ENCODE data around the gene ICAM4. TPM values are rescaled to one million over a fixed set of nuclear protein-coding genes. Genes with fewer than 3 reads are reported as not detected.
A peak's percentile ranks its signal among the peaks of the same experiment; 100 is the strongest.

ICAM4 gene
- total and polyA plus RNA-seq, 2 of the 13 experiments (the other 11 are each of a cell fraction or from before 2014, with no cell fraction given) = 2.9 to 4.0 TPM

GRCh38 chr19:10335352-10335985, 48.7 kb downstream of the ICAM4 start (continued):
- TF ChIP-seq PBX3 (CRISPR knock-in tag; IDR thresholded peaks at IDR 0.05; ENCODE audit: borderline replicate concordance) (no peak), REXO4 (CRISPR knock-in tag; IDR thresholded peaks at IDR 0.05; ENCODE audit: borderline replicate concordance) (no peak), MTF1 (CRISPR knock-in tag; IDR thresholded peaks at IDR 0.05) (no peak), NFYC (CRISPR knock-in tag; IDR thresholded peaks at IDR 0.05) (no peak), ZNF12 (CRISPR knock-in tag; IDR thresholded peaks at IDR 0.05) (no peak), RFXANK (CRISPR knock-in tag; IDR thresholded peaks at IDR 0.05) (no peak), STAG1 (CRISPR knock-in tag; IDR thresholded peaks at IDR 0.05) (peak; percentile 51), ZNF513 (CRISPR knock-in tag; conservative IDR thresholded peaks at IDR 0.05) (no peak), HNRNPL (IDR thresholded peaks at IDR 0.05; ENCODE audit: low read depth, low read length) (peak; percentile 97), NFKB2 (CRISPR knock-in tag; IDR thresholded peaks at IDR 0.05; ENCODE audit: borderline replicate concordance) (no peak), ZNF121 (CRISPR knock-in tag; IDR thresholded peaks at IDR 0.05) (0 out of 2 replicates have a peak, but pooled peaks have one; percentile 24), ZNF878 (CRISPR knock-in tag; IDR thresholded peaks at IDR 0.05) (no peak), ZNF704 (CRISPR knock-in tag; IDR thresholded peaks at IDR 0.05; ENCODE audit: borderline replicate concordance) (no peak), ZNF713 (CRISPR knock-in tag; IDR thresholded peaks at IDR 0.05) (no peak), AHR (CRISPR knock-in tag; IDR thresholded peaks at IDR 0.05) (no peak), DR1 (CRISPR knock-in tag; IDR thresholded peaks at IDR 0.05) (no peak), KIAA2018 (CRISPR knock-in tag; IDR thresholded peaks at IDR 0.05; ENCODE audit: borderline replicate concordance) (no peak), PITX1 (CRISPR knock-in tag; IDR thresholded peaks at IDR 0.05) (0 out of 2 replicates have a peak, but pooled peaks have one; percentile 56), GABPB1 (CRISPR knock-in tag; IDR thresholded peaks at IDR 0.05) (peak; percentile 46; the same call in 1 of the 2 replicates)
